Measurements from ENCODE around the gene SLC17A7.

The SLC17A7 gene

GRCh38 chr19:49427855-49428546, 13.3 kb downstream of the SLC17A7 start:
- no peak for DNase-seq (ENCODE audit: low read depth)

- DNase-seq (ENCODE audit: low read depth), result no peak
These were observed 14.0 kb downstream of the SLC17A7 start for GRCh38 chr19:49427339-49427738.

- DNase-seq (ENCODE audit: low read depth), result no peak
These were observed 15.3 kb downstream of the SLC17A7 start for GRCh38 chr19:49425922-49426592.

GRCh38 chr19:49425178-49425577, 16.1 kb downstream of the SLC17A7 start, which contains the start of gene GFY:
Gene GFY (plus strand): TSS chr19:49425388. CDS start chr19:49426431, 1,043 bp downstream.
- no peak for DNase-seq (ENCODE audit: low read depth)

GRCh38 chr19:49423985-49424303, 17.4 kb downstream of the SLC17A7 start:
- DNase-seq (ENCODE audit: low read depth), result no peak

- no peak for DNase-seq (ENCODE audit: low read depth)
These were observed 18.0 kb downstream of the SLC17A7 start, which contains the start of gene PTH2 for GRCh38 chr19:49423071-49423984. Gene PTH2 (minus strand): TSS chr19:49423441. CDS start chr19:49423339, 102 bp downstream.

GRCh38 chr19:49422407-49423070, 18.8 kb downstream of the SLC17A7 start:
- DNase-seq (ENCODE audit: low read depth), result no peak

- DNase-seq (ENCODE audit: low read depth), result no peak
These were observed 19.5 kb downstream of the SLC17A7 start for GRCh38 chr19:49421878-49422202.

- DNase-seq (ENCODE audit: low read depth), result peak; percentile 25
These were observed 20.1 kb downstream of the SLC17A7 start for GRCh38 chr19:49421039-49421877.

GRCh38 chr19:49420227-49420626, 21.1 kb downstream of the SLC17A7 start:
- DNase-seq (ENCODE audit: low read depth), result no peak

- no peak for DNase-seq (ENCODE audit: low read depth)
These were observed 22.2 kb downstream of the SLC17A7 start for GRCh38 chr19:49419173-49419572.

- no peak for DNase-seq (ENCODE audit: low read depth)
These were observed 22.8 kb downstream of the SLC17A7 start for GRCh38 chr19:49418511-49418910.

- DNase-seq (ENCODE audit: low read depth), result no peak
These were observed 24.2 kb downstream of the SLC17A7 start for GRCh38 chr19:49417088-49417487.

GRCh38 chr19:49415810-49416200, 25.5 kb downstream of the SLC17A7 start:
- no peak for DNase-seq (ENCODE audit: low read depth)

- DNase-seq (ENCODE audit: low read depth), result peak; percentile 38
These were observed 26.1 kb downstream of the SLC17A7 start for GRCh38 chr19:49415102-49415809.

GRCh38 chr19:49414256-49414655, 27.1 kb downstream of the SLC17A7 start:
- DNase-seq (ENCODE audit: low read depth), result no peak

GRCh38 chr19:49413348-49413747, 28.0 kb downstream of the SLC17A7 start:
- no peak for DNase-seq (ENCODE audit: low read depth)

- DNase-seq (ENCODE audit: low read depth), result no peak
These were observed 29.5 kb downstream of the SLC17A7 start for GRCh38 chr19:49411681-49412326.

GRCh38 chr19:49409441-49410029, 31.8 kb downstream of the SLC17A7 start:
- DNase-seq (ENCODE audit: low read depth), result no peak

Measured in stromal cell of bone marrow (primary cell).